Measurements from ENCODE around the gene ACVR1. TPM values are rescaled to one million over a fixed set of nuclear protein-coding genes. Genes with fewer than 3 reads are reported as not detected.
A peak's percentile ranks its signal among the peaks of the same experiment; 100 is the strongest.

ACVR1 gene
- total RNA-seq, 1 experiment from 2014 or later, result 71.3 TPM

DNA sequence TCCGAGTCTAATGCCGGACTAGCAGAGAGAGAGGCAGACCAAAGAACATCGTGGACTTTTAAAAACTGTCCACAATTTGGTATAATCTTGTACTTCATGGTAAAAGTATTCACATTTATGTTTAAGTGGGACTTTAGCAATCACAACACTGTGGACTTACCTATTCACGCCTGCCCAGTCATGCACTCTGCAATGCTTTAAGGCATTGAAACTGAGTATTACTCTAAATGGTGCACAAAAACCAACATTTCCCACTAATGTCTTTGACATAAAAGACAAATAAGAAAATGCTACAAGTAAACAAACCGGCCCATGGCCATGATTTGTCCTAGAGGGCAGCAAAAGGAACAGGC lies 91.3 kb downstream of the ACVR1 start:
- BruUV-seq (replicated peaks), result no TSS peak
- TF ChIP-seq, protein P1, sequence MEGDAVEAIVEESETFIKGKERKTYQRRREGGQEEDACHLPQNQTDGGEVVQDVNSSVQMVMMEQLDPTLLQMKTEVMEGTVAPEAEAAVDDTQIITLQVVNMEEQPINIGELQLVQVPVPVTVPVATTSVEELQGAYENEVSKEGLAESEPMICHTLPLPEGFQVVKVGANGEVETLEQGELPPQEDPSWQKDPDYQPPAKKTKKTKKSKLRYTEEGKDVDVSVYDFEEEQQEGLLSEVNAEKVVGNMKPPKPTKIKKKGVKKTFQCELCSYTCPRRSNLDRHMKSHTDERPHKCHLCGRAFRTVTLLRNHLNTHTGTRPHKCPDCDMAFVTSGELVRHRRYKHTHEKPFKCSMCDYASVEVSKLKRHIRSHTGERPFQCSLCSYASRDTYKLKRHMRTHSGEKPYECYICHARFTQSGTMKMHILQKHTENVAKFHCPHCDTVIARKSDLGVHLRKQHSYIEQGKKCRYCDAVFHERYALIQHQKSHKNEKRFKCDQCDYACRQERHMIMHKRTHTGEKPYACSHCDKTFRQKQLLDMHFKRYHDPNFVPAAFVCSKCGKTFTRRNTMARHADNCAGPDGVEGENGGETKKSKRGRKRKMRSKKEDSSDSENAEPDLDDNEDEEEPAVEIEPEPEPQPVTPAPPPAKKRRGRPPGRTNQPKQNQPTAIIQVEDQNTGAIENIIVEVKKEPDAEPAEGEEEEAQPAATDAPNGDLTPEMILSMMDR (IDR thresholded peaks at IDR 0.05; ENCODE audit: unreplicated experiment), result no peak
- intact Hi-C loops (cut with micrococcal nuclease; ENCODE audit: unreplicated experiment), result loop anchor here (1.0 to 2.0 kb wide), 2 partner anchors 54 to 92 kb away; partner anchors contain the start of gene ACVR1
- Mint-ChIP-seq H3K4me1 (ENCODE audit: low read depth, unreplicated experiment) (peaks cover 73% of the 10 kb centered on the region), H3K27me3 (ENCODE audit: unreplicated experiment) (no peaks in the 10 kb centered on the region), H3K4me3 (ENCODE audit: low read depth, unreplicated experiment) (peak overlapping the region; percentile 61), H3K36me3 (ENCODE audit: insufficient read depth, unreplicated experiment) (peaks cover 16% of the 10 kb centered on the region), H3K9me3 (ENCODE audit: low read depth, unreplicated experiment) (no peaks in the 10 kb centered on the region), H3K27ac (ENCODE audit: unreplicated experiment) (peak overlapping the region; percentile 85)
- DNase-seq, result no peak
- CTCF ChIA-PET, result interaction anchor here (0.5 to 1.9 kb wide), 5 partner anchors 41 to 226 kb away, joined by 3 to 6 read pairs (median 5); partner anchors contain the start of gene ACVR1

DNA sequence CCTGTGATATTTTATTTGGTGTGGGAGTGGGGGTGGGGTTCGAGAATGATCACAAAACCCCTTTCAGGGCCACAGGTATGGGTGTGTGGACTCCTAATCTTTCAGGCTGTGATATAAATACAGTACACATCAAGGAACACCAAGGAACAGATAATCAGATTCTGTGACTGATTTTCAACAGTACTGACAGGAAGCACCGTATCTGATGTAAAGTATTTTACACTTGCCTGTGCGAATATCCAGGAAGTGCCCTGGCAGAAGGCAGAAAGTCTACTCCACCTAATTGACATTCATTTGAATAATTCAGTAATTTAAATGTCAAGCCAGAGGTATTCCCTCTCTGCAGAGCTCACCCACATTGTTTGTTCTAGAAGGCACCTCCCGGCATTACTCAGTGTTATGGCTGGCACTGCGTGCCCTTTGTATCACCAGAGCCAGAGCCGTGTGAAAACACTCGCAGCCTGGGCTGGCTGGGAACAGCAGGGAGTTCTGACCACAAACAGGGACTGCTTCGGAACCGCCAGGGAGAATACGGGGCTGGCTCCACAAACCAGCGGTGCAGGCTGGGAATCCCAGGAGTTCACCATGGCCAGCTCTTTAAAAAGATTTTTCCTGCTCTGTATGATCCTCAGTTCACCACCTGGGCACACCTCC lies 91.8 kb downstream of the ACVR1 start:
- peak; percentile 54 for DNase-seq
- peak overlapping the region; percentile 61 for H3K4me3 Mint-ChIP-seq (ENCODE audit: low read depth, unreplicated experiment)
- H3K27ac Mint-ChIP-seq (ENCODE audit: unreplicated experiment), result peak overlapping the region; percentile 85
- H3K9me3 Mint-ChIP-seq (ENCODE audit: low read depth, unreplicated experiment), result no peaks in the 10 kb centered on the region
- H3K27me3 Mint-ChIP-seq (ENCODE audit: unreplicated experiment), result no peaks in the 10 kb centered on the region
- CTCF ChIA-PET, result interaction anchor here (0.5 to 1.9 kb wide), 5 partner anchors 41 to 227 kb away, joined by 3 to 6 read pairs (median 5); partner anchors contain the start of gene ACVR1
- intact Hi-C loops (cut with micrococcal nuclease; ENCODE audit: unreplicated experiment), result loop anchor here (1.0 to 2.0 kb wide), 2 partner anchors 55 to 92 kb away; partner anchors contain the start of gene ACVR1
- BruUV-seq (replicated peaks), result no TSS peak
- H3K4me1 Mint-ChIP-seq (ENCODE audit: low read depth, unreplicated experiment), result peaks cover 70% of the 10 kb centered on the region
- peaks cover 21% of the 10 kb centered on the region for H3K36me3 Mint-ChIP-seq (ENCODE audit: insufficient read depth, unreplicated experiment)
- TF ChIP-seq, protein P1 (IDR thresholded peaks at IDR 0.05; ENCODE audit: unreplicated experiment), result no peak

DNA sequence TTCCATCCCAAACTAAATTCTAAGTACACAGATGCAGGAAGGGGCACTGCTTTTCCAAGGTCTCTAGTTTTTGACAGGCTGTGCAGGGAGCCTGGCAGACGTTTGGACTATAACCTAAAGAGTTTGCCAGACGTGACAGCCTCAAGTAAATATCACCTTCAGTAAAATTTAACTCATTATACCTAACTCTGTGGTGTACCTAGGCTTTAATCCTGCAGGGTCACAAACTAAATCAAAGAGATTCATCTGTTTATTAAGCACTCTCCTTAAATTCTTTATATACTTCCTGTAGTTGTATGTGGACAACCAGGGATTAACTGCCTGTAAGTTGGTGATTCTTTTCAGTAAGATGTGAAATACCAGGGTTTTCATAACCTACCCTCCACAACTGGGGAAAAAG lies 92.9 kb downstream of the ACVR1 start:
- TF ChIP-seq, protein P1 (IDR thresholded peaks at IDR 0.05; ENCODE audit: unreplicated experiment), result no peak
- Mint-ChIP-seq H3K27ac (ENCODE audit: unreplicated experiment) (peak overlapping the region; percentile 85), H3K9me3 (ENCODE audit: low read depth, unreplicated experiment) (no peaks in the 10 kb centered on the region), H3K4me3 (ENCODE audit: low read depth, unreplicated experiment) (peak overlapping the region; percentile 61), H3K4me1 (ENCODE audit: low read depth, unreplicated experiment) (peaks cover 61% of the 10 kb centered on the region), H3K27me3 (ENCODE audit: unreplicated experiment) (no peaks in the 10 kb centered on the region), H3K36me3 (ENCODE audit: insufficient read depth, unreplicated experiment) (peaks cover 27% of the 10 kb centered on the region)
- no TSS peak for BruUV-seq (replicated peaks)
- intact Hi-C loops (cut with micrococcal nuclease; ENCODE audit: unreplicated experiment), result no loop called here
- CTCF ChIA-PET, result interaction anchor here (1.8 kb wide), 1 partner anchor 53 kb away, joined by 5 read pairs; no protein-coding TSS in a partner anchor
- DNase-seq, result no peak

DNA sequence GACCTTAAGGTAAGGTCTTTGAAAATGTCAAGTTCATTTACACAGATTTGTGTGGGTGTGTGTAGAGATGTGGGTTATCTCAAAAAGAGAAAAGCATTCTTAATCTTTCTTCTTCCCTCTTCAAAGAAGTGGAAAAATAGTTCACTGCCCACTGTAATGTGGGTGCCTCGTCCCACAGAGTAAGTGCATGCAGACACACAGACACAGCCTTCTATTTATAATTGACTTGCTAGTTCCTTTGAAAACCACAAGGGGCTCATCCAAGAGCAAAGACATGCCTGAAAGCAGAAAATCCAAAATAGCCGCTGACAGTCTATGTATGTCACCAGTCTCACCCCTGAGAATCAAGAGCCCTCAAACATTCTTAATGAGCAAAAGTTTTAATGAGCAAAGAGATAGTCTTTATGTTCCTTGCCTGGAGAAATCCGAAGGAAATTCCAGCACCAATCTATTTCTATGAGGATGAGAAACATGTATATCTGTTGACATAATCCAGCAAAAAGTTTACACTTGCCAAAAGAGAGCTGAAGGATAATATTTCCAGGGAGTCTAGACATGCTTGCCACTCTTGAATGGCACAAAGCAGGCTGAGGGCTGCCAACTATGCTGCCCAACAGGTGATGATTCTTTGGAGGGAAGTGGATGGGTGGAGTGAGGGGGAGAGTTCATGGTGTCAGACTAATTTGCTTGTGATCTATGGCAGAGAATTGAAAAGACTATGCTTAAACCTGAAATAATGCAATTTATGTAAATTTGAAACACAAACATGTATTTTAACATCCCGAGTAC lies 93.9 kb downstream of the ACVR1 start:
- TF ChIP-seq, protein P1 (IDR thresholded peaks at IDR 0.05; ENCODE audit: unreplicated experiment), result peak; percentile 22
- intact Hi-C loops (cut with micrococcal nuclease; ENCODE audit: unreplicated experiment), result no loop called here
- CTCF ChIA-PET, result no interaction called here
- Mint-ChIP-seq H3K9me3 (ENCODE audit: low read depth, unreplicated experiment) (no peaks in the 10 kb centered on the region), H3K4me1 (ENCODE audit: low read depth, unreplicated experiment) (peaks cover 51% of the 10 kb centered on the region), H3K27me3 (ENCODE audit: unreplicated experiment) (no peaks in the 10 kb centered on the region), H3K27ac (ENCODE audit: unreplicated experiment) (peak overlapping the region; percentile 75), H3K4me3 (ENCODE audit: low read depth, unreplicated experiment) (no peak overlapping the region), H3K36me3 (ENCODE audit: insufficient read depth, unreplicated experiment) (peaks cover 34% of the 10 kb centered on the region)
- DNase-seq, result no peak
- BruUV-seq (replicated peaks), result no TSS peak

Measured in Calu3 (cell line).